MG63 (cell line): ENCODE results near the gene DRC3. TPM values are rescaled to one million over a fixed set of nuclear protein-coding genes. Genes with fewer than 3 reads are reported as not detected.

Experiments used
- DNase-seq: peaks from one replicate; pipeline ENCODE4 v3.0.0-alpha.2; 2020
- H3K27me3 ChIP-seq: fragments of 250-450 bp; sonication (Bioruptor Pico); 2 replicates; pipeline ENCODE4 v1.5.1; 2020; ENCODE audit warnings: mild to moderate bottlenecking, moderate library complexity
- H3K36me3 ChIP-seq: fragments of 250-450 bp; sonication (Bioruptor Pico); 2 replicates; pipeline ENCODE4 v1.5.1; 2020; ENCODE audit warnings: mild to moderate bottlenecking, moderate library complexity
- H3K4me3 ChIP-seq: fragments of 250-450 bp; sonication (Bioruptor Pico); 2 replicates; pipeline ENCODE4 v1.5.1; 2020; ENCODE audit warnings: mild to moderate bottlenecking, moderate library complexity
- H3K9me3 ChIP-seq: fragments of 250-450 bp; sonication (Bioruptor Pico); 2 replicates; pipeline ENCODE4 v1.5.1; 2020; ENCODE audit warnings: mild to moderate bottlenecking, moderate library complexity
- total RNA-seq: library from RNA; depleted of rRNA; stranded (reverse); fragments of >200 nt; shearing (Covaris generic); gene quantifications from 2 replicates; pipeline ENCODE4 v1.2.3, GENCODE V29; 2014; ENCODE audit warnings: low replicate concordance; rRNA removed

Gene DRC3
- total RNA-seq = 1.3 TPM in 1 of 2 replicates, not detected in the other

- H3K36me3 ChIP-seq = no peaks in the 10 kb centered on the region
- H3K9me3 ChIP-seq = no peaks in the 10 kb centered on the region
- H3K27me3 ChIP-seq = no peaks in the 10 kb centered on the region
- peak; percentile 99 for DNase-seq
- H3K4me3 ChIP-seq = peak within 1 kb of the TSS; percentile 89
These were observed at the start of gene DRC3, which contains the start of gene TOM1L2 for GRCh38 chr17:17972126-17972951. Gene DRC3, plus strand, starts transcription at chr17:17972862. Its CDS starts 4,737 bp downstream, at chr17:17977599. Gene TOM1L2, minus strand, starts transcription at chr17:17972400. Its CDS starts 87 bp downstream, at chr17:17972313.

- Histone ChIP-seq H3K9me3 (no peaks in the 10 kb centered on the region), H3K36me3 (no peaks in the 10 kb centered on the region), H3K27me3 (no peaks in the 10 kb centered on the region), H3K4me3 (no peak overlapping the region)
- DNase-seq = no peak
These were observed 48.4 kb upstream of the DRC3 start for GRCh38 chr17:17924131-17924856.

GRCh38 chr17:17924857-17925250, 47.8 kb upstream of the DRC3 start:
- H3K9me3 ChIP-seq = no peaks in the 10 kb centered on the region
- no peaks in the 10 kb centered on the region for H3K36me3 ChIP-seq
- no peak for DNase-seq
- no peak overlapping the region for H3K4me3 ChIP-seq
- H3K27me3 ChIP-seq = no peaks in the 10 kb centered on the region

- no peak overlapping the region for H3K4me3 ChIP-seq
- DNase-seq = no peak
- H3K27me3 ChIP-seq = no peaks in the 10 kb centered on the region
- H3K9me3 ChIP-seq = no peaks in the 10 kb centered on the region
- no peaks in the 10 kb centered on the region for H3K36me3 ChIP-seq
These were observed 46.6 kb upstream of the DRC3 start for GRCh38 chr17:17926036-17926435.

GRCh38 chr17:17926840-17927449, 45.7 kb upstream of the DRC3 start:
- no peaks in the 10 kb centered on the region for H3K9me3 ChIP-seq
- H3K4me3 ChIP-seq = no peak overlapping the region
- no peaks in the 10 kb centered on the region for H3K36me3 ChIP-seq
- H3K27me3 ChIP-seq = no peaks in the 10 kb centered on the region
- DNase-seq = no peak

GRCh38 chr17:17928398-17929287, 44.0 kb upstream of the DRC3 start:
- no peaks in the 10 kb centered on the region for H3K36me3 ChIP-seq
- H3K4me3 ChIP-seq = no peak overlapping the region
- no peaks in the 10 kb centered on the region for H3K27me3 ChIP-seq
- H3K9me3 ChIP-seq = no peaks in the 10 kb centered on the region
- no peak for DNase-seq

- H3K9me3 ChIP-seq = no peaks in the 10 kb centered on the region
- DNase-seq = no peak
- H3K4me3 ChIP-seq = no peak overlapping the region
- H3K36me3 ChIP-seq = no peaks in the 10 kb centered on the region
- no peaks in the 10 kb centered on the region for H3K27me3 ChIP-seq
These were observed 42.8 kb upstream of the DRC3 start for GRCh38 chr17:17929655-17930380.

- Histone ChIP-seq H3K36me3 (no peaks in the 10 kb centered on the region), H3K4me3 (no peak overlapping the region), H3K9me3 (no peaks in the 10 kb centered on the region), H3K27me3 (no peaks in the 10 kb centered on the region)
- no peak for DNase-seq
These were observed 42.0 kb upstream of the DRC3 start for GRCh38 chr17:17930674-17931073.

GRCh38 chr17:17931159-17931558, 41.5 kb upstream of the DRC3 start:
- Histone ChIP-seq H3K36me3 (no peaks in the 10 kb centered on the region), H3K4me3 (no peak overlapping the region), H3K9me3 (no peaks in the 10 kb centered on the region), H3K27me3 (no peaks in the 10 kb centered on the region)
- no peak for DNase-seq

GRCh38 chr17:17933775-17934174, 38.9 kb upstream of the DRC3 start:
- DNase-seq = peak; percentile 18
- H3K36me3 ChIP-seq = no peaks in the 10 kb centered on the region
- H3K27me3 ChIP-seq = no peaks in the 10 kb centered on the region
- H3K4me3 ChIP-seq = no peak overlapping the region
- H3K9me3 ChIP-seq = no peaks in the 10 kb centered on the region

GRCh38 chr17:17934214-17934613, 38.4 kb upstream of the DRC3 start:
- Histone ChIP-seq H3K36me3 (no peaks in the 10 kb centered on the region), H3K27me3 (no peaks in the 10 kb centered on the region), H3K4me3 (no peak overlapping the region), H3K9me3 (no peaks in the 10 kb centered on the region)
- no peak for DNase-seq

- H3K9me3 ChIP-seq = no peaks in the 10 kb centered on the region
- H3K4me3 ChIP-seq = no peak overlapping the region
- no peaks in the 10 kb centered on the region for H3K27me3 ChIP-seq
- no peak for DNase-seq
- H3K36me3 ChIP-seq = no peaks in the 10 kb centered on the region
These were observed 37.9 kb upstream of the DRC3 start for GRCh38 chr17:17934806-17935205.

- DNase-seq = peak; percentile 40
- Histone ChIP-seq H3K9me3 (no peaks in the 10 kb centered on the region), H3K36me3 (no peaks in the 10 kb centered on the region), H3K27me3 (no peaks in the 10 kb centered on the region), H3K4me3 (no peak overlapping the region)
These were observed 37.1 kb upstream of the DRC3 start for GRCh38 chr17:17935321-17936271.

- H3K4me3 ChIP-seq = no peak overlapping the region
- no peaks in the 10 kb centered on the region for H3K36me3 ChIP-seq
- no peaks in the 10 kb centered on the region for H3K9me3 ChIP-seq
- no peaks in the 10 kb centered on the region for H3K27me3 ChIP-seq
- no peak for DNase-seq
These were observed 35.3 kb upstream of the DRC3 start for GRCh38 chr17:17937201-17937853.
